Measurements from ENCODE around the gene SRMS. TPM values are rescaled to one million over a fixed set of nuclear protein-coding genes. Genes with fewer than 3 reads are reported as not detected.

Gene SRMS
- total RNA-seq, 2 donors from 2014 or later = 0.32 to 0.49 TPM

DNA sequence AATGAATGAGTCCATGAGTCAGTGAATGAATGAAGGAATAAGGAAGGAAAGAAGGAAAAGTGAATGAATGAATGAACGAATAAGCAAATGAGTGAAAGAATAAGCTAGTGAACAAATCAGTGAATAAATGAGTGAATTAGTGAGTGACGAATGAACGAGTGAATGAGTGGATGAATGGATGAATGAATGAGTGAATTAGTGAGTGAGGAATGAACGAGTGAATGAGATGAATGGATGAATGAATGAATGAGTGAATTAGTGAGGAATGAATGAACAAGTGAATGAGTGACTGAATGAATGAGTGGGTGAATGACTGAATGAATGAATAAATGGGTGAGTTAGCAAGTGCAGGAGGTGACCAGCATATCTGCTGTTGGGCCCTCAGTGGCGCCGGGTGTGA is 3.8 kb downstream of the SRMS start:
- H3K4me3 ChIP-seq = no peak overlapping the region
- DNase-seq = no peak
- no peak overlapping the region for H3K9ac ChIP-seq (ENCODE audit: low read depth in 2 of 2, low read length in 2 of 2)
- peaks cover 16% of the 10 kb centered on the region for H3K4me1 ChIP-seq
- peaks cover 10% of the 10 kb centered on the region for H3K27me3 ChIP-seq
- no peak for TF ChIP-seq CTCF (IDR thresholded peaks at IDR 0.05)
- no peaks in the 10 kb centered on the region for H3K36me3 ChIP-seq
- no peaks in the 10 kb centered on the region for H3K9me3 ChIP-seq
- intact Hi-C loops (cut with DNase I) = loop anchor here (10.0 kb wide), 1 partner anchor 321 kb away; the partner anchor contains the start of genes ABHD16B and TPD52L2
- H3K27ac ChIP-seq = no peak overlapping the region

GRCh38 chr20:63543131-63543530 is 4.4 kb downstream of the SRMS start:
- Histone ChIP-seq H3K9me3 (no peaks in the 10 kb centered on the region), H3K27ac (no peak overlapping the region), H3K9ac (ENCODE audit: low read depth in 2 of 2, low read length in 2 of 2) (no peak overlapping the region), H3K36me3 (no peaks in the 10 kb centered on the region), H3K4me3 (no peak overlapping the region), H3K27me3 (peaks cover 8% of the 10 kb centered on the region), H3K4me1 (peaks cover 16% of the 10 kb centered on the region)
- intact Hi-C loops (cut with DNase I) = loop anchor here (10.0 kb wide), 1 partner anchor 322 kb away; the partner anchor contains the start of genes ABHD16B and TPD52L2
- no peak for DNase-seq
- TF ChIP-seq CTCF (IDR thresholded peaks at IDR 0.05) = no peak

GRCh38 chr20:63542696-63543095 is 4.9 kb downstream of the SRMS start:
- intact Hi-C loops (cut with DNase I) = loop anchor here (10.0 kb wide), 1 partner anchor 322 kb away; the partner anchor contains the start of genes ABHD16B and TPD52L2
- no peak overlapping the region for H3K27ac ChIP-seq
- DNase-seq = no peak
- H3K4me1 ChIP-seq = peaks cover 16% of the 10 kb centered on the region
- no peak for TF ChIP-seq CTCF (IDR thresholded peaks at IDR 0.05)
- H3K4me3 ChIP-seq = no peak overlapping the region
- H3K9me3 ChIP-seq = no peaks in the 10 kb centered on the region
- no peaks in the 10 kb centered on the region for H3K36me3 ChIP-seq
- H3K27me3 ChIP-seq = peaks cover 7% of the 10 kb centered on the region
- H3K9ac ChIP-seq (ENCODE audit: low read depth in 2 of 2, low read length in 2 of 2) = no peak overlapping the region

- no peak for TF ChIP-seq CTCF (IDR thresholded peaks at IDR 0.05)
- no peak overlapping the region for H3K4me3 ChIP-seq
- peaks cover 16% of the 10 kb centered on the region for H3K4me1 ChIP-seq
- H3K27me3 ChIP-seq = peaks cover 1% of the 10 kb centered on the region
- H3K27ac ChIP-seq = no peak overlapping the region
- H3K9ac ChIP-seq (ENCODE audit: low read depth in 2 of 2, low read length in 2 of 2) = peak overlapping the region in 1 of 2 donors; percentile 37
- DNase-seq = no peak
- no peaks in the 10 kb centered on the region for H3K36me3 ChIP-seq
- no peaks in the 10 kb centered on the region for H3K9me3 ChIP-seq
- intact Hi-C loops (cut with DNase I) = loop anchor here (10.0 kb wide), 1 partner anchor 323 kb away; the partner anchor contains the start of genes ABHD16B and TPD52L2
Measured at GRCh38 chr20:63542031-63542559, 5.5 kb downstream of the SRMS start.

GRCh38 chr20:63541371-63541770 is 6.2 kb downstream of the SRMS start:
- no peaks in the 10 kb centered on the region for H3K9me3 ChIP-seq
- peaks cover 16% of the 10 kb centered on the region for H3K4me1 ChIP-seq
- H3K27me3 ChIP-seq = no peaks in the 10 kb centered on the region
- H3K27ac ChIP-seq = no peak overlapping the region
- H3K9ac ChIP-seq (ENCODE audit: low read depth in 2 of 2, low read length in 2 of 2) = peak overlapping the region in 1 of 2 donors; percentile 37
- DNase-seq = no peak
- no peak overlapping the region for H3K4me3 ChIP-seq
- intact Hi-C loops (cut with DNase I) = loop anchor here (10.0 kb wide), 1 partner anchor 323 kb away; the partner anchor contains the start of genes ABHD16B and TPD52L2
- no peak for TF ChIP-seq CTCF (IDR thresholded peaks at IDR 0.05)
- H3K36me3 ChIP-seq = no peaks in the 10 kb centered on the region
